Measurements from ENCODE around the gene PRKAR1A. TPM values are rescaled to one million over a fixed set of nuclear protein-coding genes. Genes with fewer than 3 reads are reported as not detected.

The PRKAR1A gene
- total RNA-seq, 1 experiment from 2014 or later: 158 TPM

- no peak for TF ChIP-seq PRDM15 (CRISPR knock-in tag; IDR thresholded peaks at IDR 0.05)
- TF ChIP-seq IRF1 (CRISPR knock-in tag; IDR thresholded peaks at IDR 0.05): no peak
- TF ChIP-seq ETV6 (CRISPR knock-in tag; IDR thresholded peaks at IDR 0.05): no peak
- TF ChIP-seq MLX (CRISPR knock-in tag; IDR thresholded peaks at IDR 0.05): no peak
- no peak for TF ChIP-seq AR (CRISPR knock-in tag; IDR thresholded peaks at IDR 0.05)
- no peak for TF ChIP-seq TCF7 (CRISPR knock-in tag; IDR thresholded peaks at IDR 0.05; ENCODE audit: low read depth)
- TF ChIP-seq ATF6 (CRISPR knock-in tag; IDR thresholded peaks at IDR 0.05): no peak
- no peak for TF ChIP-seq ZNF138 (CRISPR knock-in tag; conservative IDR thresholded peaks at IDR 0.05)
- TF ChIP-seq PRRX2 (CRISPR knock-in tag; IDR thresholded peaks at IDR 0.05): no peak
- no peak for TF ChIP-seq IRF2 (CRISPR knock-in tag; IDR thresholded peaks at IDR 0.05; ENCODE audit: borderline replicate concordance, low read depth)
- no peak for TF ChIP-seq CTCF (IDR thresholded peaks at IDR 0.05)
- no peak for TF ChIP-seq SMAD3 (CRISPR knock-in tag; IDR thresholded peaks at IDR 0.05; ENCODE audit: borderline replicate concordance)
- no peak for TF ChIP-seq ZSCAN18 (CRISPR knock-in tag; IDR thresholded peaks at IDR 0.05)
- no peak for TF ChIP-seq GTF2I (CRISPR knock-in tag; conservative IDR thresholded peaks at IDR 0.05)
Measured at GRCh38 chr17:68599552-68600066, 87.4 kb downstream of the PRKAR1A start (continued).

Measured in WTC11 (cell line).